ENCODE data around the gene TRPV3. TPM values are rescaled to one million over a fixed set of nuclear protein-coding genes. Genes with fewer than 3 reads are reported as not detected.

The TRPV3 gene
- total RNA-seq, 2 experiments from 2014 or later = 0.25 to 0.56 TPM

- Histone ChIP-seq H3K4me3 (ENCODE audit: low read length) (no peak overlapping the region), H3K27me3 (ENCODE audit: control insufficient read depth in 1 of 2, insufficient read depth in 2 of 2, low read length in 2 of 2) (no peaks in the 10 kb centered on the region), H3K4me1 (ENCODE audit: insufficient read depth, low read length) (peaks cover 7% of the 10 kb centered on the region), H3K27ac (ENCODE audit: low read depth in 1 of 2, low read length in 2 of 2) (no peak overlapping the region), H3K36me3 (ENCODE audit: insufficient read depth, low read length) (no peaks in the 10 kb centered on the region), H3K9me3 (ENCODE audit: control insufficient read depth in 1 of 2, insufficient read depth in 1 of 2, low read length in 2 of 2) (no peaks in the 10 kb centered on the region)
- TF ChIP-seq CTCF (IDR thresholded peaks at IDR 0.05) = no peak
- no peak overlapping the region for H3K4me3 Mint-ChIP-seq
- ATAC-seq (ENCODE audit: poor library complexity) = no peak
- H3K9me3 Mint-ChIP-seq = no peaks in the 10 kb centered on the region
- ChIA-PET CTCF (no interaction called here), POLR2A (no interaction called here)
- no peaks in the 10 kb centered on the region for H3K4me1 Mint-ChIP-seq (ENCODE audit: low read depth)
- intact Hi-C loops (cut with DNase I, micrococcal nuclease) = no loop called here
- no peaks in the 10 kb centered on the region for H3K36me3 Mint-ChIP-seq (ENCODE audit: low read depth)
- no peak overlapping the region for H3K27ac Mint-ChIP-seq
- H3K27me3 Mint-ChIP-seq = peaks cover 8% of the 10 kb centered on the region
- no peak for DNase-seq
These were observed 4.7 kb downstream of the TRPV3 start for GRCh38 chr17:3552916-3553315.

- Histone ChIP-seq H3K27me3 (ENCODE audit: control insufficient read depth in 1 of 2, insufficient read depth in 2 of 2, low read length in 2 of 2) (no peaks in the 10 kb centered on the region), H3K4me1 (ENCODE audit: insufficient read depth, low read length) (no peaks in the 10 kb centered on the region), H3K9me3 (ENCODE audit: control insufficient read depth in 1 of 2, insufficient read depth in 1 of 2, low read length in 2 of 2) (no peaks in the 10 kb centered on the region), H3K36me3 (ENCODE audit: insufficient read depth, low read length) (no peaks in the 10 kb centered on the region), H3K27ac (ENCODE audit: low read depth in 1 of 2, low read length in 2 of 2) (no peak overlapping the region), H3K4me3 (ENCODE audit: low read length) (no peak overlapping the region)
- Mint-ChIP-seq H3K4me1 (ENCODE audit: low read depth) (no peaks in the 10 kb centered on the region), H3K36me3 (ENCODE audit: low read depth) (no peaks in the 10 kb centered on the region), H3K4me3 (no peak overlapping the region), H3K27me3 (peaks cover 8% of the 10 kb centered on the region), H3K27ac (no peak overlapping the region), H3K9me3 (no peaks in the 10 kb centered on the region)
- ATAC-seq (ENCODE audit: poor library complexity) (no peak), DNase-seq (no peak)
- POLR2A ChIA-PET = no interaction called here
- CTCF ChIA-PET = no interaction called here
- intact Hi-C loops (cut with DNase I, micrococcal nuclease) = no loop called here
- TF ChIP-seq CTCF (IDR thresholded peaks at IDR 0.05) = no peak
These were observed 6.4 kb downstream of the TRPV3 start for GRCh38 chr17:3551189-3551588.

GRCh38 chr17:3549610-3550162 is 7.9 kb downstream of the TRPV3 start:
- Mint-ChIP-seq H3K4me1 (ENCODE audit: low read depth) (no peaks in the 10 kb centered on the region), H3K4me3 (no peak overlapping the region), H3K27me3 (peaks cover 8% of the 10 kb centered on the region), H3K27ac (no peak overlapping the region), H3K9me3 (no peaks in the 10 kb centered on the region), H3K36me3 (ENCODE audit: low read depth) (no peaks in the 10 kb centered on the region)
- ATAC-seq (ENCODE audit: poor library complexity) = no peak
- Histone ChIP-seq H3K4me1 (ENCODE audit: insufficient read depth, low read length) (no peaks in the 10 kb centered on the region), H3K36me3 (ENCODE audit: insufficient read depth, low read length) (no peaks in the 10 kb centered on the region), H3K27ac (ENCODE audit: low read depth in 1 of 2, low read length in 2 of 2) (no peak overlapping the region), H3K9me3 (ENCODE audit: control insufficient read depth in 1 of 2, insufficient read depth in 1 of 2, low read length in 2 of 2) (no peaks in the 10 kb centered on the region), H3K27me3 (ENCODE audit: control insufficient read depth in 1 of 2, insufficient read depth in 2 of 2, low read length in 2 of 2) (no peaks in the 10 kb centered on the region), H3K4me3 (ENCODE audit: low read length) (no peak overlapping the region)
- CTCF ChIA-PET = no interaction called here
- intact Hi-C loops (cut with DNase I, micrococcal nuclease) = no loop called here
- TF ChIP-seq CTCF (IDR thresholded peaks at IDR 0.05) = no peak
- no peak for DNase-seq
- POLR2A ChIA-PET = no interaction called here
